ENCODE results near the gene GSG1L. TPM values are rescaled to one million over a fixed set of nuclear protein-coding genes. Genes with fewer than 3 reads are reported as not detected.
"Not testable (repeated sequence)": the region's sequence is repeated elsewhere in the genome, so short reads cannot be mapped to it uniquely, and the experiment has no call there.

The GSG1L gene
- total RNA-seq, 1 donor from 2014 or later: 1.4 TPM

DNA sequence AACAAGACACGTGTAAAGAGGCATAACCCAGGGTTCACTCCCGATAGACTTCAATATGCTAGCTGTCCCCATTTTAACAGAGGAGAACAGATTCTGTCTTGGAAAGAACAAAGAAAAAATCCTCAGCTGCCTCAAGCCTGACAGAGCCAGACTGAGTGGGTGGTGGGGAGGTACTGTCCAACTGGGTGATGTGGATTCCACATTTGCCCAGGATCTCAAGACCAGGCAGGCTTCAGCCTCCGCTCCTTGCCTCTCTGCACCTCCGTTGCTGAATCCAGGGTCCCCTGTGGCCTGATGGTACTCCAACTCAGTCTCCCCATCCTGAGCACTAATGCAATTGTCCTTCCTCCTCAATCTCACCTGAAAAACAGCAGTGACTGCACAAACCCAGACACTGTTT, 163.8 kb downstream of the GSG1L start:
- no peak for DNase-seq

DNA sequence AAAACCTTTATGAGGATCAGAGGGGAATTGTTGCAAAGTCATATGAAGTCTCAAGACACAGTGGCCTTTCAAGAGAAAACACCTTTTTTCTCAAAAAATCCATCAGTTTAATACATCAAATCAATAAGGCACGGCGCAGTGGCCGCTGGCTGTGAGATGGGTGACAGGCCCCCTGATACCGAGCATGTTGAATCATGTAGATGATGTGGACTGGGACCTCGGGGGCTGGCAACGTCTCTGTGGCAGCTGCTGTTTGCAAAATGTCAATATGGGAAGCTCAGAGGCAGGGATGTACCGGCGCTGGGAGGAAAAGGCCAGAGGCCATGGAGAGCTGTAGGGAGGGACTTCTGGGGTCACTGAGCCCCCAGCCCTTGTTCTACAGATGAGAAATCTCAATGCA, 169.1 kb downstream of the GSG1L start:
- DNase-seq: no peak

DNA sequence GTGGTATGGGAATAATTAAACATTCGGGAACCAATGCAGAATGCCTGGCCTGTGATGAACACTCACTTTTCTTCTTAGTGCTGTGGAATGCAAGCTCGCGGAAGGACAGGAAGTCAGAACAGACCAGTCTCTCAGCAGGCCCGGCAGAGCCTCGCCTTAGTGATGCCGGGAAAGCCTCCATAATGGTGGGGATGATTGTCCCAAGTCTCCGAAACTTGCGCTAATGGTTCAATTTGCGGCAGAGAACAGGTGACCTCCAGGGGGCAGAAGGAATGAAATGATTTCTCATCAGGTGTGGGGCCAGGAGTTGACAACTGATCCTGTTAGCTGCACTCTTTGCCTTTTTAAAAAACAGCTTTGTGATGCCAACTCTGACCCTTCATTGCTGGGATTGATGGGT, 170.6 kb downstream of the GSG1L start:
- DNase-seq: no peak

DNA sequence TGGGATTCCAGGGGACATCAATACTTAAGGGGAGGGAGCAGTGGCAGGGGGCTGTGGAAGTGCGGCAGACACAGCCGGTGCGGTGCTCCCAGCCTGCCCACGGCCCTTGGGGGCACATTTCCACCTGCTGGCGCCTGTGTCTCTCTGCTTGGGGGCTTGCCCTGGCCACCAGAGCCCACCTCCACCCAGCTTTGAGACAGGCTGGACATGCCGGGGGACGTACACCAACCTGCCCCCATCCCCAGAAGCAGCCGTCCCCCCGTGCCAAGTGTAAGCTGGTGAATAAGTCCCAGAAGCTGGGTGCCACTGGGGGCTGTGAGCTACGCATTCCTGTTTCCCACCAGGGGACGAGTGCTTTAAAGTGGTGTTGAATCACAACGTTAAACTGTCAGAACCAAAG, 172.6 kb downstream of the GSG1L start:
- no peak for DNase-seq

DNA sequence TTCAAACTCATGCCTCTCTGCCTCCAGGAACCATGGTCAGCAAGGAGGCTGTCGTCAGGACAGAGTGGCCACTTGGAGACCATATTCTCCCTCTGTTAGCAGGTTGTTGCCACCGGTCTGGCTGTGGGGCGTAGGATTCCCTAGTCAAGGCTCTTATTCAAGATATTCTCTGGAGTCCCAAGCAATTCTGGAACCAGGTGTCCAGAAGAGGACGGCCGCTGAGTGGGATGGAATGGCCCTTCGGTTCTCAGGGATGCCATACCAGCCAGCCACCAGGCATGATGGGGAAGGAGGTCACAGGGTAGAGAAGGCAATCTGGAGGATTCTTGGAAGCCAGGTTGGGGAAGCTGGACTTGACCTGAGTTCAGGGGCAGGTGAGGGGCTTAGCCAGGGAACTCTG, 173.5 kb downstream of the GSG1L start:
- no peak for DNase-seq

DNA sequence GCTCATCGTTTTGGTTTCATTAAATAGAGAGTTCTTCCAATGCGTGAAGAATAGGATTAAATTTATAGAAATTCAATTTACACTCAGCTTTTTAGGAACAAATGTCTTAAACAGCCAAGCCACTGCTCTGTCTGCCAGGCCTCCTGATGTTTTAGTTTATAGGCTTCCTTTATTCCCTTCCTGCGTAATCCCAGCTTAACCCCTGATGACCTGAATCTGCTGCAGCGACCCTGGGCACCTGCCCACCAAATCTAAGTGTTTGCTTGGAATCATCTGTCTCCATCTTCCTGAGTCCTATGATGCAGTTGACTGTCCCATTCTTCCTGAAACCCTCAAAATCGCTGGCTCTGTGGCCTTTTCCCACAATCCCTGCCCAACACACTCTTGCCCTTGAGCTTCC, 179.9 kb downstream of the GSG1L start:
- no peak for DNase-seq

DNA sequence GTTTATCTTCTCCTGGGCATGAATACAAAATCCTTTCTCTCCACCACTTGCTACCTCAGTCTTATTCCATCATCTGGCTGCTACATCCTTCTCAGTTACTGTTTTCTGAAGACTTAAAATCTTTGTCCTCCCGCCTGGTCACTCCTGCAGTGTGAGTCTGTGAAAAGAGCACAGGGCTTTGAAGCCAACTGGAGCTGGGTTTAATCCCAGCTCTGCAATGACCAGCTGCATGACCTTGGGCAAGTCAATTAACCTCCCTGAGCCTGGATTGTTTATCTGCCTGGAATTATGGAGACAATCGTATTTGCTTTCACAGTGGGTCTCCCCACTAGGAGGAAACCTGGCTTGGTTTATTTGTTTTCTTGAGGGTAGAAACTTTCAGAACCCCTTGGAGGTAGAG, 183.2 kb downstream of the GSG1L start:
- no peak for DNase-seq

DNA sequence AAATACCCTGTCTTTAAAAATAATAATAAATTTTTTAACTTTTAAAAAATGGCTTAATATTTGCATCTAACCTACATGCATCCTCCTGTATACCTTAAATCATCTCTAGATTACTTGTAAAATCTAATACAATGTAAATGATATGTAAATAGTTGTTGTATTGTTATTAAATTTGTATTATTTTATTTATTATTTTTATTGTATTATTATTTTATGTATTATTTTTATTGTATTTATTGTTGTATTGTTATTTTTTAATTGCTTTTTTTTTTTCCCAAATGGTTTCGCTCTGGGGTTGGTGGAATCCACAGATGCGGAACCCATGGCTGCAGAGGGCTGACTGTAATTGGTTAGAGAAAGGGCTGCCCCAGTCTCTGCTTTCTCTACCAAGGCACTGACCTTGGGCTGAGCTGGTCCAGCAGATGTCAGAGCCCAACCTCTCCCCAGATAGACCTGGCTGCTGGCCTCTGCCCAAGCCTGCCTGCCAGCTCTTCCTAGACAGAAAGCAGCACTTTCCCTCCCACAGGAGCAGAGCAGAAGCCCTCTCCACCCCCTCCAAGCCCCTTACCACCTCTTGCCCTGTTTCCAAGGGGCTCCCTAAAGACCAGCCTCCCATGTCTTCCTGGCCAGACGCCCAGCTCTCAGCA, 183.8 kb downstream of the GSG1L start:
- no peak for DNase-seq

DNA sequence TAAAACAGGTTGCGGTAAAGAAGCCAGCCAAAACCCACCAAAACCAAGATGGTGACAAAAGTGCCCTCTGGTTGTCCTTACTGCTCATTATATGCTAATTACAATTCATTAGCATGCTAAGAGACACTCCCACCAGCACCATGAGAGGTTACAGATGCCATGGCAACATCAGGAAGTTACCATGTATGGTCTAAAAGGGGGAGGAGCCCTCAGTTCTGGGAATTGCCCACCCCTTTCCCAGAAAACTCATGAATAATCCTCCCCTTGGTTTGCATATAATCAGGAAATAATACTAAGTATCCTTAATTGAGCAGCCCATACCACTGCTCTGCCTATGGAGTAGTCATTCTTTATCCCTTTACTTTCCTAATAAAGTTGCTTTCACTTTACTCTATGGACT, 190.9 kb downstream of the GSG1L start:
- DNase-seq: not testable (repeated sequence)

DNA sequence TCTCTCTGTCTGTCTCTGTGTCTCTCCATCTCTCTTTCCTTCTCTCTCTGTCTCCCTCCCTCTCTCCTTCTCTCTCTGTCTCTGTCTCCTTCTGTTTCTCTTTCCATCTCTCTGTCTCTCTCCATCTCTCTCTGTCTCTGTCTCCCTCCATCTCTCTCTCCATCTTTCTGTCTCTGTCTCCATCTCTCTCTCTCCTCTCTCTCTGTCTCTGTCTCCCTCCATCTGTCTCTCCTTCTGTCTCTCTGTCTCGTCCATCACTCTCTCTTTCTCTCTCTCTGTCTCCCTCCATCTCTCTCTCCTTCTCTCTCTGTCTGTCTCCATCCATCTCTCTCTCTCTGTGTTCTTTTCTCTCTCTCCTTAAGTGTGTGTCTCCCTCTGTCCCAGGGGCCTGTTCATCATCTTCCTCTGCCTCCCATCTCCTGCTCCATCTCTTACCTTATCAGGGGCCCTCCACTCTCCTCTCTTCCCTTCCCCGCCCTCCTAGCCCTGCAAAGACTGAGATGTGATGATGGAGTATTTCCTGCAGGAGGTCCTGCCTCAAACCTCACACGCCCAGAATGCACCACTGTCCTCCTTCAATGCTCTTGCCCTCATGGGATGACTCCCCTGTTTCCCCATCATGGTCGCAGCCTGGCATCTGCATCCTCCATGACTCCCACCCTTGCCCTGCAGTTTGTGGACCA, 193.3 kb downstream of the GSG1L start:
- DNase-seq: no peak

DNA sequence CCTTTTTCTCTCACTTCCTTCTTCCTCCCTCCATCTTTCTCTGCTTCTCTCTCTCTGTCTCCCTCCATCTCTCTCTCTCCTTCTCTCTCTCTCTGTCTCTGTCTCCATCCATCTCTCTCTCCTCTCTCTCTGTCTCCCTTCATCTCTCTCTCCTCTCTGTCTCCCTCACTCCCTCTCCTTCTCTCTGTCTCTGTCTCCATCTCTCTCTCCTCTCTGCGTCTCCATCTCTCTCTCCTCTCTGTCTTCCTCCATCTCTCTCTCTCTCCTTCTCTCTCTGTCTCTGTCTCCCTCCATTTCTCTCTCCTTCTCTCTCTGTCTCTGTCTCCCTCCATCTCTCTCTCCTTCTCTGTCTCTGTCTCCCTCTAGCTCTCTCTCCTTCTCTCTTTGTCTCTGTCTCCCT, 194.1 kb downstream of the GSG1L start:
- no peak for DNase-seq

DNA sequence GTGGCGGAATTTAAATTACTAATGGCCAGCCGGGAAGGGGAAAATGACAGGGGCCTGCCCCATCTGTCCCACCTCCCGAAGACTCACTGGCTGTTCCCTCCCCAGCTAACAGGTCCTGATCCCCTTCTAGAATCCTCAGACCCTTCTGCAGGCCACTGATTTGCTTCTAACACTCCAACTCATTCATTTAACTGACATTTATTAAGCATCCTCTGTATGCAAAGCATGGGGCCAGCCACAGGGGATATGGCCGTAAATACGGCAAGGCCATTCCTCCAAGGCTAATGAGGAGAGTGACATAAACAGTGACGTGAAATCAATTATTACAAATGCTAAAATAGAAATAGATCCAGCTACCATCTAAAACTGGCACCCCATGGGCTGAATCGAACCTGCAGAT, 195.3 kb downstream of the GSG1L start:
- DNase-seq: no peak

DNA sequence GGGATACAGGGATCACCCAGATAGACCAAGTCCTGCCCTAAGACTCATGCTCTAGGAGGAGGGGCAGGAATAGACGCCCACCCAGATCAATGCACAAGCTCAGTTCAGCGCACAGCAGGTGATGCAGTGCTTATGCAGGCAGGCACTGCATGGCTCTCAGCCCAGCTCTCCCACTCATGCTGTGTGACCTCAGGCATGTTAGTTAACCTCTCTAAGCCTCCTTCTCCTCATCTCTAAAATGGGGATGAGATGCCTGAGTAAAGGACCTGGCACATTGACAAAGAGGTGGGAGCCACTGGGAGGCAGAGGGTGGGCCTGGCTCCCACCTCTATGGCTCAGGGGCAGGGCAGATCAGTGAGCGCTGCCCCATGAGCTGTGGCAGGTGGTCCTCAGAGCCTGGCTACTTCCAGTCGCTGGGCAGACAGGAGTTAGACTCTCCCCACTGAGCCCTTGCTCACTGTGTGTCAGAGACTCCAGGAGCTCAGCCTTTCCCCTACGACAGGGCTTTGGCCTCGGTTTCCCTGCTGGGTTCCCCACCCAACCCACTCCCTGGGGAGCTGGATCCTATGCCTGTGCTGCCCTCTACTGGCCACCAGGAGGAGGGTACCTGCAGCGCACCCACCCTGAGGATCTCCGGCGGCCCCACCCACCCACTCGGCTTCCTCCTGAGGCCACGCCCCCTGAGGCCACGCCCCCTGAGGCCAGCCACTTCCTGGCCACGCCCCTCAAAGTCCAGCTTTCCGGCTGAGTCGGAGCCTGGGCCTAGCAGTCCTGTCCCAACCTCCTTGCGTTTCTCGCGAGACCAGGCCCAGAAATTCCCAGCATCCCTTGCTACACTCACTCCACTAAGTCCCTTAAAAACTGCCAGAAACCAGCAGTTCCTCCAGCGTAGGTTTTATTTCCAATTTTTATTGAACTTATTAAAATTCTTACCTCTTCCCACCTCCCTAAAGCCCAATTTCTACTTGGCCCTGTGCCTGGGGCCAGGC, 196.1 kb downstream of the GSG1L start:
- peak; percentile 28 for DNase-seq

DNA sequence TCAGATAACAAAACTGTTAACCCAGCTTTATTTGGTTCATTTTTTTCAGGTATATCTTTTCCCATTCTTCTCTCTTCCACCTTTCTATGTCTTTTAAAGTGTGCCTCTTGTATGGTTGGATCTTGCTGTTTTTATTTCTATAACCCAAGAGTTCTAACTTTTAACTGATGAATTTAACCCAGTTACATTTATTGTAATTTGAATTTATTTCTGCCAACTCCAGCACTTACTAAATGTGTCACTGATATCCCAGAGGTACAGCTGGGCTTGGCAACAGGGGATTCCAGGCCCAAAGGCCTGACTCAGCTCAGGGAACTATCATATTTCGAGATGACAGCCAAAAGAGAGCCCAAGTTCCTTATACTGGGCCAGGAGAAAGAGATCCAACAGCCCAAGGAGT, 200.1 kb downstream of the GSG1L start:
- no peak for DNase-seq

DNA sequence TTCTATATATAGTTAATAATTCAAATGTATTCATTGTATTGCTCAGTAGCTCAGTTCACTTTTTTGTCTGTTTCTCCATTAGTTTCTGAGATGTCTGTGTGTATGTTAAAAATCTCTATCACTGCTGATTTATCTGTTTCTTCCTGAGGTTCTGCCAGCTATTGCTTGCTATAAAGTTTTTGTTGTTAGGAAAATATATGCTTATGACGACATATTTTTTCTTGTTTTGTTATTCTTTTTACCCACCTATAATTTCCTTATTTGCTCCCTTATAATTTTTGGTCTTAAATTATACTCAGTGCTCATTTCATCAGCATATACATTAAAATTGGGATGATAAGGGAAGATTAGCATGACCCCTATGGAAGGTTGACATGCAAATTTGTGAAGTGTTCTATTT, 200.6 kb downstream of the GSG1L start:
- DNase-seq: no peak

DNA sequence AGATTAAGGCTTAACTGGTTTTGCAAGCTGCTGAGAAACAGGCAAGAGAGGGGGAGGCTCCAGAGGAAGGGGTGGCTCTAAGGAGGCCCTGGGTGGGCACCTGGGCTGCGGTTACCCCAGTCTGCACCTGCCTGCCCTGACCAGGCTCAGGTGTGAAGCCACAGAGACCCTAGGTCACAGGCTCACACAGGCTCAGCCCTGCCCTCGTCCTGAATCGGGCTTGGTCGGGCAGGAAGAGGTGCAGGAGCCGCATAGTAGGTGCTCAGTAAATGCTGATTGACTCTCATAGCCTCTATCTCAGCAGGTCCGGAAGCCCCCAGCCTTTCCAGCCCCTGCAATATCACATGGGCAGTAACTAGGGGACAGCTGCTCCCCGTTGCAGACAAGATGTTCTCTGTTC, 203.4 kb downstream of the GSG1L start:
- DNase-seq: no peak

DNA sequence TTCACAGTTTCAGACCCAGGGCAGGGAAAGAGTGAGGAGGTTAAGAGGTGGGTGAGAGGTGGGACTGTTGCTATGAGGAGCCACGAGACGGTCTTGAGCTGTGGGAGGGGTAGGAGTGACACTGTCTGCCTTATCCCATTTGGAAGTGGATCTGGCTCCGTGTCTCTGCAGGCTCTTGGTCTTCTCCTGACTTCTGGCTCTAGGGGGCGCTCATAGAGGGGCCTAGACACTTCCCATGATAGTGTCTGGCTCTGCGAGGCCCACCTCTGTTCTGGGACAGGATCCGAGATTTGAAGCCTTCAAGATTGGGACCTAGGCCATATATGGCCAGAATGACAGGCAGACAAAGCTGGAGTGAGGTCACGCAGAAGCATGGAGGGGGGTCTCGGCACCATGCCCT, 204.5 kb downstream of the GSG1L start:
- DNase-seq: no peak

DNA sequence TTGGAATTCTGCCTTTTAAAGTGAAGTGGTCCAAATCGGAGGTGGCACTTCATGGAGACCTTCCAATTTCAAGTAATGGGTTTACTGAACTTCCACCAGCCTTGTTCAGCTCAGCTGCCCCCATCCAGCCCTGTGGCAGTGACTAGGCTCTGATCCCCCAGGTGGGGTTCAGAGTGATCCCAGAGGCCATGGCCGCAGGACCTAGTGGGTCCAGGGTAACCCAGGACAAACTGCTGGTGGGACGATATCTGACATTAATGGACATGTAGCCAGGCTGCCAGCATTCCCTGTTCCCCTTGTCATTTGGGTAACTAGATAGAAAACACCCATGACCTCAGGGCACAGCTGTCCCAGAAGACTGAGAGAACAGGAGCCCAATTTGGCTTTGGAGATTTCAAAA, 209.9 kb downstream of the GSG1L start:
- DNase-seq: no peak

DNA sequence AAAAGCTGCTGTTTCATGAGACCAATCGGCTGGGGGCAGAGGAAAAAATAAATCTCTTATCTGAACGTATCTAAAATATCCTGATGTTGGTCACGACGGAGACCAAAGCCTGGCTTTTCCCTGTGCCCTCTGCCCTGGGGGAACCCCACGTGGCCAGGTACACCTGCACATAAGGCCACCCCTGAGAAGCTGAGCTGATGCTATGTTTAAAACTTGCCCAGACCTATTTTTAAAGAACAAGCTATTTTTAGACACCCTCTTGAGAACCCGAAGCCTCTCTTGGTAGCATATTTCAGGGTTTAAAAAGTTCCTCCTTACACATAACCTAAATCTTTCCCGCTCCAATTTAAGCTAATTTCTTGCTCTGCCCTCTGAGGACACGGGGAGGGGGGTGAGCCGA, 210.4 kb downstream of the GSG1L start:
- DNase-seq: no peak

DNA sequence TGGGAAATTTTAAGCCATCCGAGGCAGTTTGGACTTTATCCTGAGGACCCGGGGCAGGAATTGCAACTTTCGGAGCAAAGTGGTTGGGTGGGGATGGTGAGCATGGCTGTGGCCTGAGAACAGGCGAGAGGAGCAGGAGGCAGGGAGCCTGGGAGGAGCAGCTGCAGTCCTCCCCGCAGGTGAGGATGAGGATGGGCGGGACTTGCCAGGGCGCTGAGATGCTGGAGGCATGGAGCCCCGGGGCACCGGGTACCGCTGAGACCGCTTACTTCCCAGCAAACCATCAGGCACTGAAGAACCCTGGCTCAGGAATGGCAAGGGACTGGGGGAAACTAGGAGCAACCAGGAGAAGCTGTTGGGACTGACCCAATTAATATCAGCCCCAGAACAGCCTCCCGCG, 210.8 kb downstream of the GSG1L start:
- no peak for DNase-seq

DNA sequence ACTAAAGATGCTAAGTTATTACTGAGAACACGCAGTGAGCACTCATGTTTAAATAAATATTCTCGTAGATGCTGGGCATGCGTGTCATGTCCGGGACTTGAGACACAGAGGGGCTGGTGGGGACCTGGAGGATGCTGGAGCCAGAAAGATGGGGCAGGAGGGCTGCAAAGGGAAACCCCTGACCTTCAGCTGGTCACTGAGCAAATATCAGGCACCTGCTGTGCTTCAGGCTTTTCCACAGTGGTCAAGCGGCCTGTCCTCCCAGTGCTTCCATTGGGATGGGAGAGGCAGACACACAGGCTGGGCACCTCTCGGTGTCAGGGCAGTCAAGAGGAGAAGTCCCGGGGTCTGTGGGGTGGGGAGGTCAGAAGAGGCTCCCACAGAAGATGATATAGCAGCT, 211.4 kb downstream of the GSG1L start:
- no peak for DNase-seq

DNA sequence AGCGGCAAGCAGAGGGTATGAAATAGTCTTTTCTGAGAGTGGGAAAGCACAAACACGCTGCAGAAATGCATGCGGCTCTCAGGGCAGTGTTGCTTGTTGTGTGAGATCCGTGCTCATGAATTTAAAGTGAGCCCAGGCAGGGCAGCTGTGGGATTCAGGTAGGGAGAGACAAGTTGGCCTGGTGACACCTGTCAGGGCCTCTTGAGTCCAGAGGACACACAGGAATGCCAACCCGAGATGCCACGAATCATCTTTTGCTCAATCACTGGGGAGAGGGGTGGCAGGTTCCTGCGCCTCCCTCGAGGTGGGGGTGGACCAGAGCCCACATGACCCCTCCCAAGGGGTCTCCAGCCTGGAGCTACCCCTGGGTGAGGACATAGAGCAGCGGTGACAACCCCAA, 211.9 kb downstream of the GSG1L start:
- no peak for DNase-seq

DNA sequence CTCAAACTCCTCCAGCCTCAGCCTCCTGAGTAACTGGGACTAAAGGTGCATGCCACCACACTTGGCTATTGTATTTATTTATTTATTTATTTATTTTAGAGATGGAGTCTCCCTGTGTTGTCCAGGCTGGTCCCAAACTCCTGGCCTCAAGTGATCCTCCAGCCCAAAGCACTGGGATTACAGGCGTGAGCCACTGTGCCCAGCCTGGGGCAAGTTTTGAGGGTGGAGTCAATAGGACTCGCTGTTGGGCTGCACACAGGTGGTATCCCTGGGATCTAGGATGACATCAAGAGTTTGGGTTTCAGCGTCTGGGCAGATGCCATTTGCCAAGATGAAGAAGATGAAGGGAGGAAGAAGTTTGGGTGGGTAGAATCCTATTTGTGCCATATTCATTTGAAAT, 213.9 kb downstream of the GSG1L start:
- no peak for DNase-seq
